ENCODE data around the gene ABCA13.

The ABCA13 gene

GRCh38 chr7:48376263-48376662 is 205.0 kb downstream of the ABCA13 start:
- Histone ChIP-seq H2AFZ (ENCODE audit: low read length) (no peak overlapping the region), H4K20me1 (ENCODE audit: insufficient read depth, low read length, poor library complexity, severe bottlenecking) (no peaks in the 10 kb centered on the region), H3K36me3 (ENCODE audit: insufficient read depth, low read length) (no peaks in the 10 kb centered on the region), H3K9ac (ENCODE audit: low read depth, low read length, poor library complexity, severe bottlenecking) (no peak overlapping the region), H3K4me1 (ENCODE audit: insufficient read depth, low read length, poor library complexity, severe bottlenecking) (no peaks in the 10 kb centered on the region), H3K4me2 (ENCODE audit: low read depth, low read length, poor library complexity, severe bottlenecking) (no peak overlapping the region), H3K9me3 (ENCODE audit: insufficient read depth, low read depth, low read length) (no peaks in the 10 kb centered on the region), H3K9me2 (replicated peaks; ENCODE audit: low read depth, low read length) (no peaks in the 10 kb centered on the region), H3F3A (ENCODE audit: low read depth) (no peaks in the 10 kb centered on the region), H3K4me3 (ENCODE audit: low read length, poor library complexity, severe bottlenecking) (no peak overlapping the region), H3K27me3 (ENCODE audit: insufficient read depth, low read length, poor library complexity, severe bottlenecking) (no peaks in the 10 kb centered on the region), H3K79me2 (ENCODE audit: insufficient read depth, low read length) (no peaks in the 10 kb centered on the region)
- no peak for TF ChIP-seq EZH2phosphoT487 (IDR thresholded peaks at IDR 0.05; ENCODE audit: borderline replicate concordance)
- TF ChIP-seq CTCF (conservative IDR thresholded peaks at IDR 0.05; ENCODE audit: low read length), result no peak

DNA sequence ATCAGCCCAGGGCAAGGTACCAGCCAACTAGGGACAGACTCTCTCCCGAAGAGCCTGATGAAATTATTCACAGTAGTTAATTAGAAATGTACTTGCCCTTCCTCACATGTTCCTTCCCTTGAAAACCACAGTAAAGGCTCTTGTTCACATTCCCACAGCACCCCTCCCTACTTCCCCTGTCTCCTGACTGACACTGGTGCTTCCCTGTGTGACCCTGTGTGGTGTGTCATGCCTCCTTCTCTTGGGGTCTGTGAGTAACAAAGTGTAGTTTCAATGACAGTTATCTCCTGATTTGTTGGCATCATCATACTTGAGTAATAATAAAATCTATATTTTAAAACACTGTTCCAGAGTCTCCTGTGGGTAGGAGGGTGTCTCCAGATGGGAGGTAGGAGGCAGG is 209.7 kb downstream of the ABCA13 start:
- H3K9ac ChIP-seq (ENCODE audit: low read depth, low read length, poor library complexity, severe bottlenecking), result no peak overlapping the region
- TF ChIP-seq CTCF (conservative IDR thresholded peaks at IDR 0.05; ENCODE audit: low read length) (no peak), EZH2phosphoT487 (IDR thresholded peaks at IDR 0.05; ENCODE audit: borderline replicate concordance) (no peak)
- H3K9me3 ChIP-seq (ENCODE audit: insufficient read depth, low read depth, low read length), result no peaks in the 10 kb centered on the region
- no peaks in the 10 kb centered on the region for H3K36me3 ChIP-seq (ENCODE audit: insufficient read depth, low read length)
- no peak overlapping the region for H3K4me2 ChIP-seq (ENCODE audit: low read depth, low read length, poor library complexity, severe bottlenecking)
- no peaks in the 10 kb centered on the region for H4K20me1 ChIP-seq (ENCODE audit: insufficient read depth, low read length, poor library complexity, severe bottlenecking)
- H3F3A ChIP-seq (ENCODE audit: low read depth), result no peaks in the 10 kb centered on the region
- H3K9me2 ChIP-seq (replicated peaks; ENCODE audit: low read depth, low read length), result no peaks in the 10 kb centered on the region
- no peaks in the 10 kb centered on the region for H3K27me3 ChIP-seq (ENCODE audit: insufficient read depth, low read length, poor library complexity, severe bottlenecking)
- no peaks in the 10 kb centered on the region for H3K4me1 ChIP-seq (ENCODE audit: insufficient read depth, low read length, poor library complexity, severe bottlenecking)
- no peak overlapping the region for H2AFZ ChIP-seq (ENCODE audit: low read length)
- no peak overlapping the region for H3K4me3 ChIP-seq (ENCODE audit: low read length, poor library complexity, severe bottlenecking)
- no peaks in the 10 kb centered on the region for H3K79me2 ChIP-seq (ENCODE audit: insufficient read depth, low read length)

DNA sequence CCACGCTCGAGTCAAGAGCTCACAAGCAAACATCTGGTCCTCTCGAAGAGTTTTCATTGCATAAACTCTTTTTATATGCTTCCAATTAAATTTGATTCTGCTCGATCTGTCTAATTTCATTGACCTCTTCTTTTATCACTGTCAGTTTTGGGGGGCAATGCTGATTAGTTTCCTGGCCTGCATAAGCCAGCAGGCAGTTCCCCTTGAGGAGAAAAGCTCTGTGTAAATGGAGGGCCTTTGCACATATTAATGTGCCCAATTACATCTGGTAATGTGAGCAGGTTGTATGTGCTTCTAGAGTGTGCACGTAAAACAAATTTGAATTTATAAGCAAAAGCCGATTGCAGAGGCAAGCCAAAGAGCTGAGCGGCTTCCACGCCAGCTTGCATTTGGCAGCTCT is 210.3 kb downstream of the ABCA13 start:
- H3F3A ChIP-seq (ENCODE audit: low read depth), result no peaks in the 10 kb centered on the region
- no peak overlapping the region for H3K4me2 ChIP-seq (ENCODE audit: low read depth, low read length, poor library complexity, severe bottlenecking)
- H3K9me2 ChIP-seq (replicated peaks; ENCODE audit: low read depth, low read length), result no peaks in the 10 kb centered on the region
- H3K9ac ChIP-seq (ENCODE audit: low read depth, low read length, poor library complexity, severe bottlenecking), result no peak overlapping the region
- no peak overlapping the region for H2AFZ ChIP-seq (ENCODE audit: low read length)
- no peaks in the 10 kb centered on the region for H3K9me3 ChIP-seq (ENCODE audit: insufficient read depth, low read depth, low read length)
- H4K20me1 ChIP-seq (ENCODE audit: insufficient read depth, low read length, poor library complexity, severe bottlenecking), result no peaks in the 10 kb centered on the region
- TF ChIP-seq CTCF (conservative IDR thresholded peaks at IDR 0.05; ENCODE audit: low read length), result no peak
- no peak for TF ChIP-seq EZH2phosphoT487 (IDR thresholded peaks at IDR 0.05; ENCODE audit: borderline replicate concordance)
- no peak overlapping the region for H3K4me3 ChIP-seq (ENCODE audit: low read length, poor library complexity, severe bottlenecking)
- H3K79me2 ChIP-seq (ENCODE audit: insufficient read depth, low read length), result no peaks in the 10 kb centered on the region
- H3K4me1 ChIP-seq (ENCODE audit: insufficient read depth, low read length, poor library complexity, severe bottlenecking), result no peaks in the 10 kb centered on the region
- no peaks in the 10 kb centered on the region for H3K27me3 ChIP-seq (ENCODE audit: insufficient read depth, low read length, poor library complexity, severe bottlenecking)
- no peaks in the 10 kb centered on the region for H3K36me3 ChIP-seq (ENCODE audit: insufficient read depth, low read length)

Measured in Loucy (cell line).